ENCODE results near the gene NDUFV3. TPM values are rescaled to one million over a fixed set of nuclear protein-coding genes. Genes with fewer than 3 reads are reported as not detected.
"Not testable (repeated sequence)": the region's sequence is repeated elsewhere in the genome, so short reads cannot be mapped to it uniquely, and the experiment has no call there.

Gene NDUFV3
- total RNA-seq, 6 experiments from 2014 or later: 18.9 to 39.1 (median 23.6) TPM

DNA sequence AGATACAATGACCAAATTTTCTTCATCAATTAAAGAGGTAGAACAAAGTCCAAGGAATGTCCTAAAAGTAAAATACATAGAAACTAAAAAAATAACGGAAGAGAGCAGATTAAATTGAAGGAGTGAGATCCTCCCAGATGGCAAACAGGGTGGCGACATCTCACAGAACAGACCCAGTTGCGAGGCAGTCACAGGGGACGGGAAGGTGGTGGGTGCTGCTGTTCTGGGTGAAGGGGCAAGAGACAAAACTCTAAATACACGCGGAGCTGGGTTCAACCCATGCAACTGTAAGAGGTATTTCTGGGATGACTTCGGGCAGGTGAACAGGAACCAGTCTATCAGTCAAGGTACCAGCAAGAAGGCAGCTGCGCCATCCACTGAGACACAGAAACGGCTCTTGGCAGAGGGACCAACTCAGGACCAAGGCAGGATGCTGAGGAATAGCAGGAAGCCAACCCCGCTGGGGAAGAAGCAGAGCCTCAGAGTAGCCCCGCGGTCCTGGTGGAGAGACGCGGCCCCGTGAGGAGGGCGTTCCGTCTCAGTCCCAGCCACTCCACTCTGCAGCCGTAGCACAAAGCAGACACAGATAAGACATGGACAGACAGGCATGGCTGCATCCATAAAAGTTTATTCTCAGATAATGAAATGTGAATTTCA, 45.9 kb upstream of the NDUFV3 start:
- H3K27ac ChIP-seq: no peak overlapping the region
- no peaks in the 10 kb centered on the region for H3K9me3 ChIP-seq
- no peak overlapping the region for H3K4me3 ChIP-seq
- intact Hi-C loops (cut with DNase I): no loop called here
- WGBS (ENCODE audit: insufficient coverage, low coverage, low lambda C conversion rate, missing lambda C conversion rate): 58% methylated on average over 4 of the region's 18 CpGs
- H3K4me1 ChIP-seq: peaks cover 0 to 19% (median 12%) of the 10 kb centered on the region in 4 donors
- no peaks in the 10 kb centered on the region for H3K27me3 ChIP-seq
- TF ChIP-seq, protein P1, sequence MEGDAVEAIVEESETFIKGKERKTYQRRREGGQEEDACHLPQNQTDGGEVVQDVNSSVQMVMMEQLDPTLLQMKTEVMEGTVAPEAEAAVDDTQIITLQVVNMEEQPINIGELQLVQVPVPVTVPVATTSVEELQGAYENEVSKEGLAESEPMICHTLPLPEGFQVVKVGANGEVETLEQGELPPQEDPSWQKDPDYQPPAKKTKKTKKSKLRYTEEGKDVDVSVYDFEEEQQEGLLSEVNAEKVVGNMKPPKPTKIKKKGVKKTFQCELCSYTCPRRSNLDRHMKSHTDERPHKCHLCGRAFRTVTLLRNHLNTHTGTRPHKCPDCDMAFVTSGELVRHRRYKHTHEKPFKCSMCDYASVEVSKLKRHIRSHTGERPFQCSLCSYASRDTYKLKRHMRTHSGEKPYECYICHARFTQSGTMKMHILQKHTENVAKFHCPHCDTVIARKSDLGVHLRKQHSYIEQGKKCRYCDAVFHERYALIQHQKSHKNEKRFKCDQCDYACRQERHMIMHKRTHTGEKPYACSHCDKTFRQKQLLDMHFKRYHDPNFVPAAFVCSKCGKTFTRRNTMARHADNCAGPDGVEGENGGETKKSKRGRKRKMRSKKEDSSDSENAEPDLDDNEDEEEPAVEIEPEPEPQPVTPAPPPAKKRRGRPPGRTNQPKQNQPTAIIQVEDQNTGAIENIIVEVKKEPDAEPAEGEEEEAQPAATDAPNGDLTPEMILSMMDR (IDR thresholded peaks at IDR 0.05): no peak
- TF ChIP-seq POLR2A (IDR thresholded peaks at IDR 0.05): no peak
- ATAC-seq: no peak
- H3K36me3 ChIP-seq: peaks cover 0 to 39% (median 13%) of the 10 kb centered on the region in 4 donors
- DNase-seq: peak in 2 of 3 donors; percentile 18 to 35

DNA sequence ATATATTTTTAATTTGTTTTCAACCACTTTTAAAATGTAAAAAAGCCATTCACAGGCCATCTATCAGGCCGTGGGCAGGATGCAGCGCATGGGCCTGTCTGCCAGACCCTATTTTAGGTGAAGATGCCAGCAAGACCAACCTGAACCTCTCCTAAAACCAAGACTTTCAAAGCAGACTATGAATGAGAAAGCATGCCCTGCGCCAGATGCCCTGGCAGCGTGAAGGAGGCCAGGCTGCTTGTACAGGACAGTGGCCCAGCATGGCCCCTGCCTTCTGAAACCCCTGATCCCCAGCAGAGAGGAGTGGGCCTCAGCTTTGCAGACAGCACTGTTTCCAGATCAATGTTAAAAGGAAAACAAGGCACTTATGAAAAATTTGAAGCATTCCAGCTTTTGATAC, 45.4 kb upstream of the NDUFV3 start:
- H3K9me3 ChIP-seq: no peaks in the 10 kb centered on the region
- ATAC-seq (no peak), DNase-seq (no peak)
- no peak overlapping the region for H3K4me3 ChIP-seq
- WGBS (ENCODE audit: insufficient coverage, low coverage, low lambda C conversion rate, missing lambda C conversion rate): 97% methylated on average over 4 of the region's 4 CpGs
- intact Hi-C loops (cut with DNase I): no loop called here
- H3K4me1 ChIP-seq: peaks cover 0 to 19% (median 12%) of the 10 kb centered on the region in 4 donors
- no peak overlapping the region for H3K27ac ChIP-seq
- H3K27me3 ChIP-seq: no peaks in the 10 kb centered on the region
- no peak for TF ChIP-seq POLR2A (IDR thresholded peaks at IDR 0.05)
- TF ChIP-seq, protein P1 (IDR thresholded peaks at IDR 0.05): no peak
- peaks cover 0 to 37% (median 14%) of the 10 kb centered on the region in 4 donors for H3K36me3 ChIP-seq

DNA sequence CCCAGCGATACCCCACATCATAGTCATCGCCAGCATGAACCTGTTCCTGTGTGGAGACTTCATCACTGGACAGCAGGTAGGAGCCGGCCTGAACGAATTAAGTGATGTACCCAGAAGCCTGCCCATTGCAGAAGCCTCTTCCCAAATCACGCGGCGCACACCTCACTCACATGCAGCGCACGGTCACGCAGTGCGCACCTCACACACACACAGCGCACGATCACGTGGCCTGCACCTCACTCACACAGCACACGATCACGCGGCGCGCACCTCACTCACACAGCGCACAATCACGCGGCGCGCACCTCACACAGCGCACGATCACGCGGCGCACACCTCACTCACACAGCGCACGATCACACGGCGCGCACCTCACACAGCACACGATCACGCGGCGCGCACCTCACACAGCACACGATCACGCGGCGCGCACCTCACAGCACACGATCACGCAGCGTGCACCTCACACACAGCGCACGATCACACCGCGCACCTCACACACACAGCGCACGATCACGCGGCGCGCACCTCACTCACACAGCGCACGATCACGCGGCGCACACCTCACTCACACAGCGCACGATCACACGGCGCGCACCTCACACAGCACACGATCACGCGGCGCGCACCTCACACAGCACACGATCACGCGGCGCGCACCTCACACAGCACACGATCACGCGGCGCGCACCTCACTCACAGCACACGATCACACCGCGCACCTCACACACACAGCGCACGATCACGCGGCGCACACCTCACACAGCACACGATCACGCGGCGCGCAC, 44.8 kb upstream of the NDUFV3 start:
- H3K27ac ChIP-seq; intact Hi-C loops (cut with DNase I); H3K4me3 ChIP-seq; H3K27me3 ChIP-seq; ATAC-seq; H3K9me3 ChIP-seq: not testable (repeated sequence)
- Histone ChIP-seq H3K4me1 (peaks cover 0 to 19% (median 12%) of the 10 kb centered on the region in 4 donors), H3K36me3 (peaks cover 0 to 35% (median 14%) of the 10 kb centered on the region in 4 donors)
- DNase-seq: peak in 1 of 3 donors; percentile 29
- WGBS (ENCODE audit: insufficient coverage, low coverage, low lambda C conversion rate, missing lambda C conversion rate): 95% methylated on average over 34 of the region's 95 CpGs

DNA sequence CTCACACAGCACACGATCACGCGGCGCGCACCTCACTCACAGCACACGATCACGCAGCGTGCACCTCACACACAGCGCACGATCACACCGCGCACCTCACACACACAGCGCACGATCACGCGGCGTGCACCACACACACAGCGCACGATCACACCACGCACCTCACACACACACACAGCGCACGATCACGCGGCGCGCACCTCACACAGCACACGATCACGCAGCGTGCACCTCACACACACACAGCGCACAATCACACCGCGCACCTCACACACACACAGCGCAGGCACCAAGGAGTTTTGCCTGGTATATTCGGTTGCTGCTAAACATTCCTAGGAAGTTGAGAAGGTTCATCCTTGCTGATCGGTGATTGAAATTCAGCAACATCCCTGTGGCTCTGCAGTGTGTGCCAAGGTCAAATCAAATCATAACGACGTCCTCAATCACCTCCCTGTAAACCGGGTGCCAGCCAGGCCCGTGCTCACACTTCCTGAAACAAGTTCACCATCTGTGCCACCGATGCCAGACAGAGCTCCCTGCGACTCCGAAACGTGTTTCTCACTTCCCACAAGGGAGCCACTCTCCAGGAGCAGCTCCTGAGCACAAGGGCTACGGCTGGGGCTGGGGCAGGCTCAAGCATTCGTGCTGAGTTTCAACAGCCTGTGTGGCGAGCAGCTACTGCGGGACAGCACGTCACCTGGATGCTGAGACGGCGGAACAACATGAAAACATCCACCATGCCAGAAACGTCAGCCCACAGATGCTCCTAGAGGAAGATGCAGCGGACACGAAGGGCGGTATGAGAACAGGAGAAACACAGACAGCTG, 44.0 kb upstream of the NDUFV3 start:
- Histone ChIP-seq H3K36me3 (peaks cover 0 to 42% (median 16%) of the 10 kb centered on the region in 4 donors), H3K27me3 (no peaks in the 10 kb centered on the region), H3K9me3 (no peaks in the 10 kb centered on the region), H3K4me1 (peaks cover 0 to 17% (median 12%) of the 10 kb centered on the region in 4 donors), H3K27ac (no peak overlapping the region), H3K4me3 (no peak overlapping the region)
- WGBS (ENCODE audit: insufficient coverage, low coverage, low lambda C conversion rate, missing lambda C conversion rate): 82% methylated on average over 33 of the region's 54 CpGs
- TF ChIP-seq, protein P1 (IDR thresholded peaks at IDR 0.05): no peak
- no peak for TF ChIP-seq POLR2A (IDR thresholded peaks at IDR 0.05)
- intact Hi-C loops (cut with DNase I): no loop called here
- DNase-seq (peak in 1 of 3 donors; percentile 18), ATAC-seq (no peak)
